Measurements from ENCODE around the gene FMN1.

FMN1 gene

DNA sequence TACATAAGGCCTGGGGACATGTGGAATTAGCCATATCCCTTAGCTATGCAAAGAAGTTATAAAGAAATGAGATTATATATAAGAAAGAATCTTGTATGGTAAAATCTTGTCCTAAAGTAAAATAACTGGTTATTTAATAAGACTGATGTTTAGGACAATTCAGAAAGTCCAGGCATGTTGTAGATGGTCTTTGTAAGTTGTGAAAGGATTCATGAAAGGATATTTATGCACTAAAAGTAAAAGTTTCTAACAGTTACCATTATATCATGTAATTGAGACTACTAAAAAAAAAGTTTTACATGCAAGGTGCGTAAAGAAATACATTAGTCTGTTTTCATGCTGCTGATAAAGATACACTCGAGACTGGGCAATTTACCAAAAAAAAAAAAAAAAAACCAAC is 146.3 kb downstream of the FMN1 start:
- no peak for DNase-seq

DNA sequence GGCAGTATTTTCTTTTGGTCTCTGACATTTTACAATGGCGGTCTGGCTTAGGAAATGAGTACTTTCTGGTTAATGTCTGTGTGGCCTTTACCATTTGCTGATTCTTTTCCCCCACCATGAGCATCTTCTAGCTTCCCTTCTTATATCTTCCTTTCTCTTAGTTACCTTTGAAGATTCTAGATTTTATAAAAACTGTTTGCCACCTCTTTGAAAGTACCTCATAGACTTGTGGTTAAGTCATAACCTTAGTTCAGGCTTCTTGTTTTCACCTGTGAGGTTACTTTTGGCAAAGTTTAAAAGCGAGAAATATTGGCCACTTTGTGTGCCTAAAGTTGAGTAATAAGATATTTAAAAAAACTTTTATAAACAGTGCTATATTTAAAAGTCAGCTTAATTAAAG is 147.4 kb downstream of the FMN1 start:
- no peak for DNase-seq

DNA sequence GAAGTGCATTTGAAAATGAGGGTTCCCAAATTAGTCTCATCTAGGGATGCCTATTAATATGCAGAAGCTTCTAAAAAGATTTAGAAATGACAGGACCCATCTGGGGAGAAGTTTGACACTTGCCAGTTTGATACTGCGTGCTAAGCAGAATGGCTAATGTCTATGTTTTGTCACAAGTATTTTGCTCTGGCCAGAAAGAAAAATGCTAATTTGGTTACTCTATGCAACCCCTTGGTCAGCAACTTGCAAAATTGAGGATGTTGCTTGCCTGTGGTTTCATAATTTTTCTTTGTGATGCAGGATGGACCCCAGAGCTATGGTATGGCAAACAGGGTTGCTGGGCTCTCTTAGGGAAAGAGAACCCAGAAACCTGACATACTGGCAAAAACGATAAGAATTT is 148.2 kb downstream of the FMN1 start:
- DNase-seq = no peak

DNA sequence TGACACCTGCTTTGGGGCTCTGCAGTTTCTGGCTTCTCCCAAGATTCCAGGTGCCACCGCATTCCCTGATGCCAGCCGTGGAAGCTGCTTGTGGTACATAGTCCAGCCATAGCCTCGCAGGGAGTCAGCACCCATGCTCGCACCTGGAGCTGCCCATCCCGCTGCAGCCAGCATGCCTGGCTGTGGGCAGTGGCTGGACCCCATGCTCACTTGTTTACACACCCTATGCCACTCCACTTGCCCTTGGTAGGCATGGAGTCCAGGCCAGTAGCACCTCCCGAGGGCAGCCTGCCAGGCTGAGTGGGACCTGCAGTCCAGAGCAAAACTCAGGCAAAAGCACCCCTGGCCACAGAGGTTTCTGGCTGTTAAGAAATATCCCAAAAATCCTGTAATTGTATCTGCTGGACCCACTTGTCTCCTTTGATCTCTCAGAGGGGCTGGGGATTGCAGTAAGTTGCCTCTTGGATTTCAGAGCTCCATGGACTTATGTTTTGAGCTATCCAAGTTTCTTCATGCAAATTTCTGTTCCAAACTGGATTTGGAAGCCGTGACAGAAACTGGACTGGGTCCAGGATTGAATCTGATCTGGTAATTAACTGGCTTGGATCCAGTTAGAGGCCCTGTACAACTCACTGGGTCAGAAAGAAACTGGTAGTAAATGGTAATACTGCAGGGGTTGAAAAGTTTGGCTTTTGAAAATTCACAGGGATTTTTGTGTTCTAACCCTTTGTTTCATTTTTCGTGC is 149.3 kb downstream of the FMN1 start:
- DNase-seq = no peak

DNA sequence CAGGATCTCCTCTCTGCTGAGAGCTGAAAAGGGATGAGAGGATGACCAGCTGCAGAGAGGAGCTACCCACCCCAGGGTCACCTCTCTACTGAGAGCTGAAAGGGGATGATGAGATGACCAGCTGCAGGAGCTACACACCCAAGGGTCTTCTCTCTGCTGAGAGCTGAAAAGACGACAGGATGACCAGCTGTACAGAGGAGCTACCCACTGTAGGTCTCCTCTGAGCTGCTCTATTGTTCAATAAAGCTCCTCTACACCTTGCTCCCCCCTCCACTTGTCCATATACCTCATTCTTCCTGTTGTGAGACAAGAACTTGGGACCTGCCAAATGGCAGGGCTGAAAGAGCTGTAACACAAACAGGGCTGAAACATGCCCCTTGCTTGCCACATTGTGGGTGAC is 149.9 kb downstream of the FMN1 start:
- no peak for DNase-seq

DNA sequence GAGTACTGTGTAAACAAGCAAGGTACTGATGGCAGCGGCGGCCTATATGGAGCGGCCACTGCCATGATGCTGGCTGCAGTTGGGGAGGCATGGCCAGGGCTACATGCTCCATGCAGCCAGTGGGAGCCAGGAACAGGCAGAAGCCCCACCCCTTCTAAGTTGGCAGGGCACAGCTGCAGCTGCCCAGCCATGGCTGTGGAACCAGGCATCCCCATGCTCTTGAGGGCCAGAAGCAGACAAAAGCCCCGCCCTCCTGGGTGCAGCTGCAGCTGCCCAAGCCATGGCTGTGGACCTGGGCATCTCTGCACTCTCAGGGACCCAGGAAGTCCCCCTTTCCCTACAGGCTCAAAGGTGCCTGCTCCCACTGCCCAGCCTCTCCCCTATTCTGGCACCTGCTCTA is 150.9 kb downstream of the FMN1 start:
- DNase-seq = no peak

DNA sequence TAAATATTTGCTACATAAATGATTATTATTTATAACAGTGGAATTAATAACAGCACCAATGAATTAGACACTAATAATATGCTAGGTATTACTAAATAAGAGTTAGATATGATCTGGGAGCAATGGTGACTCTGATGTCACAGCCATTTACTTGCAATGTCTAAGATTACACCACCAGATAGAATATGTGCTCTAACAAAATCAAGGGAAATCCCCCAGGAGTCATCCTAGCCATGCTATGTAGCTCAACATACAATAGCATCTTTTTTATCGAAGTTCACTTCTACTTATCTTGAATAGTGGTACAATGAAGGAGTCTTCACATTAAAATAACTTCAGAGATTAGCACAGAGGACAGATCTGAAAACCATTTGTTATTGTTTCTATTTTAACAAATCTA is 154.0 kb downstream of the FMN1 start:
- no peak for DNase-seq

DNA sequence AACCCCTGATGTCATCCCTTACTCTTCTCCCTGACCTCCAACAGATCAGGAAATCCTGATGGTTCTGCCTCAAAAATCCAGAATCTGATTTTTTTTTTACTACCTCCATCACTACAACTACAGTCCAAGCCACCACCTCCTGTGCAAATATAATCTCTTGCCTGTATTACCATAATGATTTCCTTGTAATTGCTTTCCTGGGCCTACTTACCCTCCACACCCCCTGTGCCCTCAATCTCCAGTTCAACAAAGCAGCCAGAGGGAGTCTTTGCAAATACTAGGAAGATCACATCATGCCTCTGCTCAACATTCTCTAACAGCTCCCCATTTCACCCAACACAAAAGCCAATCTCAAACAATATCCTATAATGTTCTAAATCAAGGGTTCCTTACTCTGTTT is 159.9 kb downstream of the FMN1 start:
- no peak for DNase-seq

DNA sequence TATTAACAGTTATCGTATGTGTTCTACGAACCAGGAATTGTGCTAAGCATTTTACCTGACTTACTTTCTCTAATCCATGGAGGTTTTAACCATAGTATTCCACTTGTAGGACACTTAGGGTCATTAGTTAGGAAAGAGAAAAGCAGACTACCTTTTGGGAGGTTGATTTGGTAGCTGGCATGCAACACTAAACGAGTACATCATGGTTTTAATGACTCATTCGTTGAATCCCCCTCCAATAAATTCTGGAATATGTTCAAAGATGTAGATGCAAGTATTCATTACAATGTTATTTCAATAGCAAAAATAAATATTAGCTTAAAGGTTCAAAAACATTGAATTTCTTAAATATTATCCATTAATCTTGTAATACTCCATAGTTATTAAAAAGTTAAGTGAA is 162.5 kb downstream of the FMN1 start:
- no peak for DNase-seq

DNA sequence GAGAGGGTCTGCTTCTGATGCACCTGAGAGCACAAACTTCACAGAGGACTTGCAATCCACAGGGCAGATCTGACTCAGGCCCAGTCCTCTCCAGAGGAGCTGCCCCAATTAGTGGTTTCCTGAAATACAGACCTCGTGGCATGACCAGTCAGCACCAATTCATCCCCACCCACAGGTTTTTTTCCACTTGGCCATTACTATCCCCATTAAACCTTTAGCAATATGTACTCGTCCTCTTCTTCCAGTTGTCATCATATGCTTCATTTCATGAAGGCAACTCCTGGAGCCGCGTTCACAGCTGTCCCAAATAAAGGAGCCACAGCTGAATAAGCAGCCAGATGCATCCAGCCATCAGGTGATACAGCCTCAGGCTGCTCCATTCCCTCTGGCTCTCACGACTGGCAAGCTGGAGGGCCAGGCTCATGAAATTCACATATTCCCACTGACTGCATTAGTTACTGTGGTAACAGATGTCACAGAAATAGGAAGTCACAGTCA is 163.1 kb downstream of the FMN1 start:
- DNase-seq = no peak

DNA sequence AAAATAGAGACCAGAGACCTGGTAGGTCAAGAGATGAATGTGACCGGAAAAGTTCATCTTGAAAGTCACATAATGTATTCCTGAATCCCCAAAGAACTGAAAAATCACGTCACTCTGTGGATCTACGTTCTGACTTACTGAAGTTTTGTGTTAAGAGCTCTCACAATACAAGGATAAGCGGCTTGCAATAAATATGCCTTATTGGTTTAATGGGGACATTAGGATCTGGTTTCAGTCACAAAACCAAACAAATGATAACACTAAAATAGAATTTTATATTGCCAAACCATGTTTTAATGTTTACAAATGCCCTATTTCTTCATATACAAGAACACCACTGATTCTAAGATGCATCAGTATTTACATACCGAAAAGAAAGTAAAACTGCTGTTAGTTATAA is 164.2 kb downstream of the FMN1 start:
- DNase-seq = no peak

DNA sequence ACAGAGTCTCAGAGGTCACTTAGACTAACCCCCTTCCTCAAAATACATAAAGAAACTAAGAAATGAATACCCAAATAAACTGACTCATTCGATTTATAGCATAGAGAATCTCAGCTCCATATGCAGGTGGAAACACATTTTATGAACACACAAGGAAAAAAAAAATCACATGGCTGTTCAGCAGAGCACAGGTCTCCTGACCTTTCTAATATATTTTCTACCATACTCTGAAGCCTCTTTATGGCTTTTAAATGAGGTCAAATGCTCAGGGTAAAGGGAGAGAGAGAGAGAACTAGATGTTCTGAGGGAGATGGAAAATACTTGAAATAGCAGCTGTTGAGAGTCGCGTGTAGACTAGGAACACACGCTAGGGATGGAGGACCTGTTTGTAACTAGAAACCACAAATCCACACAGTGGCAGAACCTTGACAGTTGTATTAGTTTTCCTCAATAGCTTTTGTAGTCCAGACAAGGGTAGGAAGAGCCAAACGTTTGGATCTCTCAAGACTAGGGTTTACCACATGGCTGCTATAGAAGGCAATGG is 165.3 kb downstream of the FMN1 start:
- no peak for DNase-seq

DNA sequence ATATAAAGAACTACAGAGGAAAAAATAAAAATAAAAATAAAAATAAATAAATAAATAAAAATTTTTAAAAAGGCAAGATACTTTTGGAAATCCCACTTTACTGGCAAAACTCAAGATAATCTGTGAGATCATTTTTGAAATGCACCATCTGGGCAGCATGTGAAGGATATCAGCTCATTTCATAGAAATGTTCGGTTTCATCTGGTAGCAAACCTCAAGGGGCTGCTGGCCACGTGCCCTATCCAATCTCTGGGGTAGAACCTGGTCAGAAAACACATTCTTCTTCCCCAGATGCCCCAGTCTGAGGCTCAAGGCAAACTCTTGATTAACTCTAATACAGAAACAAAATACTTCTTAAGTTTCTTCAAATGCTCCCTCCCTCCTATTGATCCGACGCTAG is 166.0 kb downstream of the FMN1 start:
- DNase-seq = no peak

DNA sequence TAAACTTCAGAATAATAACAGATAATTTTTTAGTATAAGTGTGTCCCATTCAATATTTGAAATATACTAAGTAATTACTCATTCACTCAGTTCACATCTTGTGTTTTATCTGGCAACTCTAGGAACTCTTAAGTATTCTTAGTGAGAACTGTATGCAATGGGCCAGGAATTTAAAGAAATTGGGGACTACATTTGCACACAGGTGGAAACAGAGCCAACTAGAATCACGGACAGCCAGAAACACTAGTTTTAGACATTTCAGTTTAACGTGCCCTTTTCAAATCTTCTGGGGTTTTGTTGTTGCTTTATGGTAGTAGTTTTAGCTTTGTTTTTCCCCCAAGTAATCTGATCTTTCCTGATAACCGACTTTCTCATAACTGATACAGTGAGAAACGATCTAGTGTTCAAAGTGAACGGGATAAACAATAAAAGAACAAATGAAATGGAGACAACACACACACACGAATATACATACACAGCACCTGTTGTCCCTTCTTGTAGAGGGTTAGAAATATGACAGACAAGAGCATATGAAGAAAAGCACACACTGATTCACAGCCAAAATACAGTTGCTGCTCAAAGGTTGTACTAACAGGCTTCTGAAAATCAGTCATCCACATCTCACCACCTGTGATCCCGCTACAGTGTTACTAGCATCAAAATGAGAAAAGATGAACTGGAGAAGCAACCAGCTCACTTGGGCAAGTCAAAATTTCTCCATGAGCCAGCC is 167.0 kb downstream of the FMN1 start:
- no peak for DNase-seq

DNA sequence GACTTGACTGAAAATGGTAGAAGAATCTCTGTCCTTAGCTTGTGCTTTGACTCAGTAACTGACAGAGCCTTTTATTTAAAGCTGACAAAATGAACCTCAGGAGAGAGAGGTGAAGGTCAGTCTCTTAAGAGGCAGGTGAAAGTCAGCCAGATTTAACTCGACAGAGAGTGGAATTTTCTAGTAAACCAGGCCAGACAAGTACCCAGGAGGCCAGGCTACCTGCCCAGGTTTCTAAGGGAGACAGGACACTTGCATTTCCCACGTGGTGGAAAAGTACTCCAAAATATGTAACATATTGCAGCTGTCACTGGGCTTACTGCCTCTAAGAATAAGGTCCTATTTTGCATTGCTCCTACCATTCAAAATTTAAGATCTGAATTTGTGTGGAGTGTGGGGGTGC is 167.9 kb downstream of the FMN1 start:
- no peak for DNase-seq

DNA sequence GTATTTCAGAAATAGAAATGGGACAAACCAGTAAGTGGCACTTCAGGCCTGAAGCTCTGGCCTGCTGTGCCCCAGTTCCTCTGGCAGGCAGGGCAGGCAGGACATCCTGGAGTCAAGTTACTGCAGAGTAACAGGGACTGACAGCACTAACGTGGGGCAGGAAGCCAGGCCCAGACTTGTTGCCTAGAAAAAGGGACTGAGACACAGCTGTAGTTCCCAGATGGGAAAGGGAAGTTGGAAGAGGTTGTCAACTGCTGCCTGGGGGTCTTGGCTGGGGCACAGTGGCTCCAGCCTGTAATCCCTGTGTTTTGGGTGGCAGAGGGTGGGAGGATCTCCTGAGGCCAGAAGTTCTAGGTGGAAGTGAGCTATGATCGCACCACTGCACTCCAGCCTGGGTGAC is 171.9 kb downstream of the FMN1 start:
- DNase-seq = no peak

DNA sequence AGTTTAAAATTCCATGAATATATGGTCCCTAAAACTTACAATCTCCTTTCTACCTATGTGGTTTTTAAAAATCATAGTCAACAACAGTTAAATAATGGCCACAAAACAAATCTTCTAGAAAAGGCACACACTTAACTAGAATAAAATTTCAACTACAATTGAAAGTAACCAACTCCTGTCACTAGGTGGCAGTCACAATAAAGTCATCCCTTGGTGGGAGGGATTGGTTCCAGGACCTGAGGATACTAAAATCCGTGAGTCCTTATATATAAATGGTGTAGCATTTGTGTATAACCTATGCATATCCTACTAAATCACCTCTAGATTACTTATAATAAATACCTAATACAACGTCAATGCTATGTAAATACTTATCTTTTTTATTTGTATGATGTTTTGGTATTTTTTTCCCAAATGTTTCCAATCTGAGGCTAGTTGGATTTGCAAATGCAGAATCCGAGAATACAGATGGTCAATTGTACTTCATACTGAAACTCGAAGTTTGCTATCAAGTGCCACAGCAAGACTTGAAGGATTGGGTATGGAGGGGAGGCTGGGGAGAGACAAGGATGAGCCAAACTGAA is 172.6 kb downstream of the FMN1 start:
- DNase-seq = peak; percentile 2

DNA sequence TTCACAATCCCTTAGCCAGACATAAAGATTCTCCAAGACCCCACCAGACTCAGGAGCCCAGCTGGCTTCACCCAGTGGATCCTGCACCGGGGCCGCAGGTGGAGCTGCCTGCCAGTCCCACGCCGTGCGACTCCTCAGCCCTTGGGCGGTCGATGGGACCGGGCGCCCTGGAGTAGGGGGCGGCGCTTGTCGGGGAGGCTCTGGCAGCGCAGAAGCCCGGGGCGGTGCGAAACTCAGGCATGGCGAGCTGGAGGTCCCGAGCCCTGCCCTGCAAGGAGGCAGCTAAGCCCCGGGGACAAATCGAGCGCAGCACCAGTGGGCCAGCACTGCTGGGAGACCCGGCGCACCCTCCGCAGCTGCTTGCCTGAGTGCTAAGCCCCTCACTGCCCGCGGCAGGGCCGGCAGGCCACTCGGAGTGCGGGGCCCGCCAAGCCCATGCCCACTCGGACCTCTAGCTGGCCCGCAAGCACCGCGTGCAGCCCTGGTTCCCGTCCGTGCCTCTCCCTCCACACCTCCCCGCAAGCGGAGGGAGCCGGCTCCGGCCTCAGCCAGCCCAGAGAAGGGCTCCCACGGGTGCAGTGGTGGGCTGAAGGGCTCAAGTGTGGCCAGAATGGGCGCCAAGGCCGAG is 175.0 kb downstream of the FMN1 start:
- DNase-seq = no peak

DNA sequence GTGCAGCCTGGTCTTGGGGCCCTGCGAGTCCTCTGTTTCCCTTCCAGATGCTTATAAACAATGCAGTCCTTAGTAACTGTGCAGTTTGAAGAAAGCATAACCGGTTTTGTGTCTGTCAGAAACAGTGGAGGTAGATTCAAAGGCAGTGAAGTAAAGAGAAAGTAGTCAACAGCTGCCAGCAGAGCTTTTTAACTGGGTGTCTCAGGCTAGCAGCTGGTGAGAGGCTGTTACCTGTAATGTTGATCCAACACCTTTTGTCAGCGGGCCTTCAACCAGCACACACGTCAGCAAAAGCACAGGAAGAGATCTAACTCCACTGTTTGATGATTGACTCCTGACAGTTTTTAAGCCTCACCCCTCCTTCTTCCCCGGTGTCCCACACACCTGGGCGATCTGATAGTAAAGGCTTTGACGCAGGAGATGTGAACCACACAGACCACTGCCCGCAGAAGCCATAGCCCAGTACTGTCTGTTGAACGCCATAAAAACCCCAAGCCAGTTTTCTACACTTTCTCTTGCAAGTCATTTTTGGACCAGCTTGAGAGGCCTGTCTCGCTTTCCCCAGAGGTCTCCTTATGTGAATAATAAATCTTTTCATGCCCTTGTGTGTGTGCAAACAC is 178.0 kb downstream of the FMN1 start:
- no peak for DNase-seq

DNA sequence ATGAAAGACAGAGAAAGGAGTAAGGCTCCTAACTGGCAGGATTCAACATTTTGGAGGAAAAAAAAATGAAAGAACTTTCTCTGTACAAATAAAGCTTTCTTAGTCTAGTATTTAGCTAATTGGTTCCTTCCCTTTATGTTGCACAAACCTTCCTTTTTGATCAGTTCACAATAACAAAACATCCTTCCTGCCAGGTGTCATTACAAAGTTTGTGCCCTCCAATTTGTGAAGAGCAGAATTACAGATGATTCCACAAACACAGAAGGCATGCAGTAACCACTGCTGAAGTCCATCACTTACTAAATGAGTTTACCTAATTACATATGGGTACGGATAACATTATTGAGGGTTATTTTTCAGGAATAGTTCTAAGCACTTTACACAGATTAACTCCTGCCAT is 179.9 kb downstream of the FMN1 start:
- DNase-seq = no peak

DNA sequence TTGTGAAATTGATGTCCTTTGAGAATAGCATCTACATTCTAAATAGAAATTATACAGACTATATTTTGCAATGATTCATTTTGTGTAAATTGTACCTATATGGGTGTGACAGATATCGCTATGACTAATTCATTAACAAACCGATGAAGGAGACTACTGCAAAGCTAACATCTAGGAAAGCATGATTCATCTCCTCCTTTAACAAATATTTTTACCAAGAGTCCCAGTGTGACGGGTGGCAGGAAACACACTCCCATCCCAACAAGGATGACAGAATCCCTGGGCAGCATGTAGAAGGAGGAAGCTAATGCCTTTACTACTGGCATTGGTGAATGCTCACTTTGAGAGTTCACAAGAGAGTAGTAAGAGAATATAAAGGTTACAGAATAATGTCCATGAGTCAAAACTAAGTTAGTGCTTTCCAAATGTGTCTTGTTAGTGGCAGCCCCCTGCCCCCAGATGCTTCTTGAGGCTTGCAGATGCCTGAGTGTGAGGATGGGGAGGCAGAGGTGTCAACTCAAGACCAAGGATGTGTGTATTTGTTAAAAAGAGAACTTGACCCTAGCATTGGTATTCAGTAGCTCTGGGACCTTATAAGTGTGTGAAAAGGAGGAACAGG is 180.6 kb downstream of the FMN1 start:
- DNase-seq = no peak

DNA sequence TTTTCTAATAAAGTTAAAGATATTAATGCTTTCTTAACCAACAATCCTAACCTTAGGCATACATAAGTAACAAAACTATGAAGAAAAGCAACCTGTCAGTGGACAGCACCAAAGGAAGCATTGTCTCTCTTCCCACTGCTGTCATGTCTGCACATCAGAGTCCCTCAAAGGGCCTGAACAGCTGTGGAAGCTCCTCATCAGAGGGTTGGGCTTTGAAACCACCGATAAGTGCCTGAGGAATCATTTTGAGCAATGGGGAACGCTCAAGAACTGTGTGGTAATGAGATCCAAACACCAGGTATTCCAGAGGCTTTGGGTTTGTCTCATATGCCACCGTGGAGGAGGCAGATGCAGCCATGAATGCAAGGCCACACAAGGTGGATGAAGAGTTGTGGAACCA is 182.5 kb downstream of the FMN1 start:
- no peak for DNase-seq

DNA sequence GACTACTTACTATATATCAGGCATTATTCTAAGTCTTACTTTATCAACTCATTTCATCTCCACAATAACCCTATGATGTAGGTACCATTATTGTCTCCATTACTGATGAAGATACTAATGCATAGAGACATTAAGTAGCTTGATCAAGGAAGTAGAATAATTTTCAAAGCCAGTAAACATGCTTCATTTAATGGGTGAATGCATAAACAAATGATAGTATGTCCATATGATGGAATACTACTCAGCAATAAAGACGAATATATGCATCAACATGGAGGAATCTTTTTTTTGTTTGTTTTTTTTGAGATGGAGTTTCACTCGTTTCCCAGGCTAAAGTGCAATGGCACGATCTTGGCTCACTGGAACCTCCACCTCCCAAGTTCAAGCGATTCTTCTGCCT is 184.9 kb downstream of the FMN1 start:
- DNase-seq = no peak

All from CD4-positive, alpha-beta T cell treated with Interleukin-12 subunit alpha and Interleukin-12 subunit beta, for 1 hour (primary cell).